ENCODE measurements around the gene LRP5. TPM values are rescaled to one million over a fixed set of nuclear protein-coding genes. Genes with fewer than 3 reads are reported as not detected.

Gene LRP5
- total RNA-seq, 1 experiment from 2014 or later: 55.2 TPM

DNA sequence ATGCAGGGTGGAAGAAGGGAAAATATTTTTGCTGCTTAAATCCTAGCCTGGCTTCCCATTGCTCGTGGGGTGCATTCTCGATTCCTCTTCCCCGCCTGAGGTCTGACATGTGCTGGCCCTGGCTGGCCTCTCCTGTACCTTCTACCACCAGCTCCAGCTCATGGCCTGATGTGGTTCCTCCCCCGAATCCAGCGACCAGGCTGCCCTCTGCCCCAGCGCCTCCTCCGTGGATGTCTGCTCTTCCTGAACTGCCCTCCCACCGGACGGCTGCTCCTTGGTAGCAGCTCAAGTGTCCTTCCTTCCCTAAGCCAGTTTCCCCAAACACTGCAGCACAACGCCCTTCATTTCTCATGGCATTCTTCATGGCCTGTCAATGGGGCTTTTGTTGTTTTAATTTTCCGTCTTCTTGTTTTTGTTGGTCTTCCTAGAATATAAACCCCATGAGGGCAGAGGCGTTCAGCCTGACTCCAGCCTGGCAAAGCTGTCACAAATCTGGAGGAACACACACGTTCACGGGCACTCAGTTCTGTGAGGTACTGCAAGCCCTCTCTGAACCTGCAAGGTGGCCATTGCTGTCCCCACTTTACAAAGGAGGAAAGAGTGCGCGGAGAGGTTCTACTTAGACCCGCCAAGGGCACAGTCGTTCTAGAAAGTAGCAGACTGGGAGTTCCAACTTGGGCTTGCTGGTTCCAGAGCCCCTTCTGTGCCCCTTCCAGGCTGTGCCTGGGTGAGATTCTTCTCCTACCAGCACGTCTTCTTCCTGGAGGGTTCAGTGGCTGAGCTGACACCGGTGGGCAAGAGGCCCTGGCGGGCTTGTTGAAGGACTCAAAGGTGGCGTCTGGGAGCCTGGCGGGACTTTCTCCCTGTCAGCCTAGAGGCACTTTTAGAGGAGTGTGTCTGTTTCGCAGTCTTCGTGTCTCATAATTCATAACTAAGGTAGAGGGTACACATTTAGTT, 953 bp upstream of the LRP5 start:
- Histone ChIP-seq H3K4me1 (ENCODE audit: control insufficient read depth in 1 of 2, insufficient read depth in 2 of 2, low read length in 2 of 2) (peaks cover 25 to 52% of the 10 kb centered on the region in 2 experiments), H3K4me2 (ENCODE audit: low read length) (peak overlapping the region; percentile 82), H3K36me3 (ENCODE audit: control insufficient read depth in 1 of 2, insufficient read depth in 2 of 2, low read length in 2 of 2) (no peaks in the 10 kb centered on the region), H3K4me3 (replicated peaks in 1 of 2; ENCODE audit: low read depth in 1 of 2, low read length in 2 of 2) (peak overlapping the region; percentile 32 to 56), H3K9ac (ENCODE audit: low read length) (peak overlapping the region; percentile 58), H2AFZ (ENCODE audit: low read depth, low read length, poor library complexity, severe bottlenecking) (no peak overlapping the region), H3K9me2 (ENCODE audit: insufficient read depth) (no peaks in the 10 kb centered on the region), H3K27ac (ENCODE audit: low read depth, low read length) (peak overlapping the region; percentile 93; the same call in 1 of the 2 replicates), H3K79me2 (ENCODE audit: insufficient read depth, low read length) (peaks cover 35% of the 10 kb centered on the region), H3K27me3 (ENCODE audit: insufficient read depth, low read length) (no peaks in the 10 kb centered on the region), H3K9me3 (ENCODE audit: control insufficient read depth in 1 of 2, insufficient read depth in 1 of 2, low read depth in 1 of 2, low read length in 2 of 2) (no peaks in the 10 kb centered on the region), H4K20me1 (ENCODE audit: insufficient read depth) (no peaks in the 10 kb centered on the region)
- DNase-seq (ENCODE audit: low read depth, low spot score) (no peak), ATAC-seq (no peak)
- TF ChIP-seq YY1 (IDR thresholded peaks at IDR 0.05; ENCODE audit: extremely low read depth, insufficient replicate concordance, low read depth, low read length) (no peak), EZH2 (IDR thresholded peaks at IDR 0.05) (no peak), ZFX (IDR thresholded peaks at IDR 0.05) (no peak), EGR1 (IDR thresholded peaks at IDR 0.05; ENCODE audit: low read depth) (no peak), ZNF274 (IDR thresholded peaks at IDR 0.05; ENCODE audit: low read depth, low read length) (no peak), JUND (IDR thresholded peaks at IDR 0.05) (no peak), SIN3A (IDR thresholded peaks at IDR 0.05; ENCODE audit: low read depth) (no peak)
- TF ChIP-seq, protein P1, sequence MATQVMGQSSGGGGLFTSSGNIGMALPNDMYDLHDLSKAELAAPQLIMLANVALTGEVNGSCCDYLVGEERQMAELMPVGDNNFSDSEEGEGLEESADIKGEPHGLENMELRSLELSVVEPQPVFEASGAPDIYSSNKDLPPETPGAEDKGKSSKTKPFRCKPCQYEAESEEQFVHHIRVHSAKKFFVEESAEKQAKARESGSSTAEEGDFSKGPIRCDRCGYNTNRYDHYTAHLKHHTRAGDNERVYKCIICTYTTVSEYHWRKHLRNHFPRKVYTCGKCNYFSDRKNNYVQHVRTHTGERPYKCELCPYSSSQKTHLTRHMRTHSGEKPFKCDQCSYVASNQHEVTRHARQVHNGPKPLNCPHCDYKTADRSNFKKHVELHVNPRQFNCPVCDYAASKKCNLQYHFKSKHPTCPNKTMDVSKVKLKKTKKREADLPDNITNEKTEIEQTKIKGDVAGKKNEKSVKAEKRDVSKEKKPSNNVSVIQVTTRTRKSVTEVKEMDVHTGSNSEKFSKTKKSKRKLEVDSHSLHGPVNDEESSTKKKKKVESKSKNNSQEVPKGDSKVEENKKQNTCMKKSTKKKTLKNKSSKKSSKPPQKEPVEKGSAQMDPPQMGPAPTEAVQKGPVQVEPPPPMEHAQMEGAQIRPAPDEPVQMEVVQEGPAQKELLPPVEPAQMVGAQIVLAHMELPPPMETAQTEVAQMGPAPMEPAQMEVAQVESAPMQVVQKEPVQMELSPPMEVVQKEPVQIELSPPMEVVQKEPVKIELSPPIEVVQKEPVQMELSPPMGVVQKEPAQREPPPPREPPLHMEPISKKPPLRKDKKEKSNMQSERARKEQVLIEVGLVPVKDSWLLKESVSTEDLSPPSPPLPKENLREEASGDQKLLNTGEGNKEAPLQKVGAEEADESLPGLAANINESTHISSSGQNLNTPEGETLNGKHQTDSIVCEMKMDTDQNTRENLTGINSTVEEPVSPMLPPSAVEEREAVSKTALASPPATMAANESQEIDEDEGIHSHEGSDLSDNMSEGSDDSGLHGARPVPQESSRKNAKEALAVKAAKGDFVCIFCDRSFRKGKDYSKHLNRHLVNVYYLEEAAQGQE (IDR thresholded peaks at IDR 0.05; ENCODE audit: low read depth): no peak
- TF ChIP-seq, protein P2, sequence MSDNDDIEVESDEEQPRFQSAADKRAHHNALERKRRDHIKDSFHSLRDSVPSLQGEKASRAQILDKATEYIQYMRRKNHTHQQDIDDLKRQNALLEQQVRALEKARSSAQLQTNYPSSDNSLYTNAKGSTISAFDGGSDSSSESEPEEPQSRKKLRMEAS (IDR thresholded peaks at IDR 0.05): no peak
- TF ChIP-seq, protein P3, sequence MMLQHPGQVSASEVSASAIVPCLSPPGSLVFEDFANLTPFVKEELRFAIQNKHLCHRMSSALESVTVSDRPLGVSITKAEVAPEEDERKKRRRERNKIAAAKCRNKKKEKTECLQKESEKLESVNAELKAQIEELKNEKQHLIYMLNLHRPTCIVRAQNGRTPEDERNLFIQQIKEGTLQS (IDR thresholded peaks at IDR 0.05): no peak
- BruUV-seq (replicated peaks): no TSS peak
- CTCF ChIA-PET: interaction anchor here (1.1 kb wide), 1 partner anchor 39 kb away, joined by 3 read pairs; the partner anchor contains the start of gene C11orf24
- POLR2A ChIA-PET: no interaction called here
- RAD21 ChIA-PET (ENCODE audit: low non-redundant PET in 1 of 2, low total read pairs in 2 of 2, uncharacterized antibody in 2 of 2, unreplicated experiment in 2 of 2): interaction anchor here in 1 of 2 experiments (1.2 kb wide), 1 partner anchor 31 kb away, joined by 4 read pairs; no protein-coding TSS in a partner anchor
- intact Hi-C loops (cut with micrococcal nuclease): loop anchor here (10.0 kb wide), 1 partner anchor 73 kb away; no protein-coding TSS in a partner anchor

All from HCT116 (cell line).